OCI-LY3 (cell line): Measurements from ENCODE around the gene NHERF2.

Experiments used
- CTCF ChIP-seq: fragments of 200-600, 300-600 bp; sonication (generic); IDR thresholded peaks from 2 replicates; pipeline ENCODE4 v1.5.1; 2014; ENCODE audit warnings: antibody characterized with exemption, low read length, low read depth
- EZH2phosphoT487 ChIP-seq: fragments of 200-600 bp; shearing (Covaris generic); IDR thresholded peaks from 2 replicates; pipeline ENCODE4 v1.6.1; 2018; ENCODE audit warnings: antibody characterized with exemption, mixed run types, low read depth

GRCh38 chr16:2013527-2013926, 13.2 kb upstream of the NHERF2 start:
- TF ChIP-seq CTCF (no peak), EZH2phosphoT487 (no peak)
